Measurements from ENCODE around the gene MSI2.

- TF ChIP-seq, protein P1, sequence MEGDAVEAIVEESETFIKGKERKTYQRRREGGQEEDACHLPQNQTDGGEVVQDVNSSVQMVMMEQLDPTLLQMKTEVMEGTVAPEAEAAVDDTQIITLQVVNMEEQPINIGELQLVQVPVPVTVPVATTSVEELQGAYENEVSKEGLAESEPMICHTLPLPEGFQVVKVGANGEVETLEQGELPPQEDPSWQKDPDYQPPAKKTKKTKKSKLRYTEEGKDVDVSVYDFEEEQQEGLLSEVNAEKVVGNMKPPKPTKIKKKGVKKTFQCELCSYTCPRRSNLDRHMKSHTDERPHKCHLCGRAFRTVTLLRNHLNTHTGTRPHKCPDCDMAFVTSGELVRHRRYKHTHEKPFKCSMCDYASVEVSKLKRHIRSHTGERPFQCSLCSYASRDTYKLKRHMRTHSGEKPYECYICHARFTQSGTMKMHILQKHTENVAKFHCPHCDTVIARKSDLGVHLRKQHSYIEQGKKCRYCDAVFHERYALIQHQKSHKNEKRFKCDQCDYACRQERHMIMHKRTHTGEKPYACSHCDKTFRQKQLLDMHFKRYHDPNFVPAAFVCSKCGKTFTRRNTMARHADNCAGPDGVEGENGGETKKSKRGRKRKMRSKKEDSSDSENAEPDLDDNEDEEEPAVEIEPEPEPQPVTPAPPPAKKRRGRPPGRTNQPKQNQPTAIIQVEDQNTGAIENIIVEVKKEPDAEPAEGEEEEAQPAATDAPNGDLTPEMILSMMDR (IDR thresholded peaks at IDR 0.05; ENCODE audit: insufficient read depth, low read length, poor library complexity, severe bottlenecking), result no peak
- no peak for TF ChIP-seq EZH2phosphoT487 (conservative IDR thresholded peaks at IDR 0.05; ENCODE audit: low read length)
Measured at GRCh38 chr17:57413848-57414651, 157.7 kb downstream of the MSI2 start.

Measured in SU-DHL-6 (cell line).